ENCODE measurements around the gene MRTO4. TPM values are rescaled to one million over a fixed set of nuclear protein-coding genes. Genes with fewer than 3 reads are reported as not detected.

The MRTO4 gene
- total and polyA plus RNA-seq, 9 of the 15 experiments (the other 6 are each of a cell fraction or from before 2014, with no cell fraction given), result 62.0 to 173 (median 146) TPM

GRCh38 chr1:19205845-19206244 lies 45.8 kb upstream of the MRTO4 start:
- Histone ChIP-seq H4K20me1 (replicated peaks; ENCODE audit: control insufficient read depth, insufficient read depth, low read length) (peaks cover 49% of the 10 kb centered on the region), H3K27ac (ENCODE audit: extremely low read depth, low read depth, low read length) (peak overlapping the region; percentile 51), H3K9me1 (ENCODE audit: control insufficient read depth, insufficient read depth, low read length) (peaks cover 10% of the 10 kb centered on the region), H3K79me2 (ENCODE audit: control insufficient read depth, insufficient read depth, low read length) (peaks cover 100% of the 10 kb centered on the region), H3K9me3 (replicated peaks; ENCODE audit: control insufficient read depth, insufficient read depth, low read depth, low read length) (no peaks in the 10 kb centered on the region), H3K27me3 (ENCODE audit: control insufficient read depth in 2 of 2, insufficient read depth in 2 of 2, low read length in 2 of 2) (no peaks in the 10 kb centered on the region), H3K4me2 (ENCODE audit: insufficient read depth, low read length) (peak overlapping the region; percentile 58), H2AFZ (ENCODE audit: low read depth, low read length) (no peak overlapping the region), H3K36me3 (ENCODE audit: control insufficient read depth, insufficient read depth, low read length) (peaks cover 54% of the 10 kb centered on the region), H3K4me3 (no peak overlapping the region), H3K4me1 (replicated peaks in 1 of 2; ENCODE audit: control insufficient read depth in 2 of 2, insufficient read depth in 2 of 2, low read length in 2 of 2) (peaks cover 23 to 38% of the 10 kb centered on the region in 2 experiments), H3K9ac (ENCODE audit: insufficient read depth in 1 of 2, low read depth in 2 of 2, low read length in 2 of 2) (peak overlapping the region in 1 of 2 experiments; percentile 11; a peak in 1 of 4 replicates)
- BruUV-seq (replicated peaks), result no TSS peak
- FAIRE-seq (no peak), ATAC-seq (no peak), DNase-seq (ENCODE audit: extremely low read depth in 1 of 4, low spot score in 3 of 4) (peak in 1 of 4 experiments; percentile 30)
- intact Hi-C loops (cut with micrococcal nuclease), result no loop called here
- in situ Hi-C loops (cut with MboI), result no loop called here
- CTCF ChIA-PET (ENCODE audit: low intra/inter-chr PET ratio), result no interaction called here
- WGBS (ENCODE audit: insufficient coverage, low coverage, missing lambda C conversion rate), result 7% methylated on average over 5 of the region's 5 CpGs
- TF ChIP-seq, protein P1, sequence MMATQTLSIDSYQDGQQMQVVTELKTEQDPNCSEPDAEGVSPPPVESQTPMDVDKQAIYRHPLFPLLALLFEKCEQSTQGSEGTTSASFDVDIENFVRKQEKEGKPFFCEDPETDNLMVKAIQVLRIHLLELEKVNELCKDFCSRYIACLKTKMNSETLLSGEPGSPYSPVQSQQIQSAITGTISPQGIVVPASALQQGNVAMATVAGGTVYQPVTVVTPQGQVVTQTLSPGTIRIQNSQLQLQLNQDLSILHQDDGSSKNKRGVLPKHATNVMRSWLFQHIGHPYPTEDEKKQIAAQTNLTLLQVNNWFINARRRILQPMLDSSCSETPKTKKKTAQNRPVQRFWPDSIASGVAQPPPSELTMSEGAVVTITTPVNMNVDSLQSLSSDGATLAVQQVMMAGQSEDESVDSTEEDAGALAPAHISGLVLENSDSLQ (IDR thresholded peaks at IDR 0.05), result peak; percentile 42; the same call in 1 of the 2 replicates
- TF ChIP-seq ZBTB8A (IDR thresholded peaks at IDR 0.05; ENCODE audit: partially characterized antibody) (no peak), ARID1B (IDR thresholded peaks at IDR 0.05) (0 out of 2 replicates have a peak, but pooled peaks have one; percentile 17), CBFA2T3 (IDR thresholded peaks at IDR 0.05) (peak; percentile 60; the same call in 1 of the 2 replicates), MED1 (CRISPR knock-in tag; IDR thresholded peaks at IDR 0.05; ENCODE audit: borderline replicate concordance) (no peak), CBFA2T2 (conservative IDR thresholded peaks at IDR 0.05) (peak; percentile 32), SMARCA4 (IDR thresholded peaks at IDR 0.05) (no peak), ETV5 (CRISPR knock-in tag; IDR thresholded peaks at IDR 0.05; ENCODE audit: low read depth) (no peak), ADNP (tag; IDR thresholded peaks at IDR 0.05) (no peak)
- TF ChIP-seq, protein P2, sequence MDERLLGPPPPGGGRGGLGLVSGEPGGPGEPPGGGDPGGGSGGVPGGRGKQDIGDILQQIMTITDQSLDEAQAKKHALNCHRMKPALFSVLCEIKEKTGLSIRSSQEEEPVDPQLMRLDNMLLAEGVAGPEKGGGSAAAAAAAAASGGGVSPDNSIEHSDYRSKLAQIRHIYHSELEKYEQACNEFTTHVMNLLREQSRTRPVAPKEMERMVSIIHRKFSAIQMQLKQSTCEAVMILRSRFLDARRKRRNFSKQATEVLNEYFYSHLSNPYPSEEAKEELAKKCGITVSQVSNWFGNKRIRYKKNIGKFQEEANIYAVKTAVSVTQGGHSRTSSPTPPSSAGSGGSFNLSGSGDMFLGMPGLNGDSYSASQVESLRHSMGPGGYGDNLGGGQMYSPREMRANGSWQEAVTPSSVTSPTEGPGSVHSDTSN (CRISPR knock-in tag; IDR thresholded peaks at IDR 0.05; ENCODE audit: low read depth), result no peak
- TF ChIP-seq, protein P2 (tag; conservative IDR thresholded peaks at IDR 0.05; ENCODE audit: low read depth), result 0 out of 2 replicates have a peak, but pooled peaks have one; percentile 10
- TF ChIP-seq, protein P3, sequence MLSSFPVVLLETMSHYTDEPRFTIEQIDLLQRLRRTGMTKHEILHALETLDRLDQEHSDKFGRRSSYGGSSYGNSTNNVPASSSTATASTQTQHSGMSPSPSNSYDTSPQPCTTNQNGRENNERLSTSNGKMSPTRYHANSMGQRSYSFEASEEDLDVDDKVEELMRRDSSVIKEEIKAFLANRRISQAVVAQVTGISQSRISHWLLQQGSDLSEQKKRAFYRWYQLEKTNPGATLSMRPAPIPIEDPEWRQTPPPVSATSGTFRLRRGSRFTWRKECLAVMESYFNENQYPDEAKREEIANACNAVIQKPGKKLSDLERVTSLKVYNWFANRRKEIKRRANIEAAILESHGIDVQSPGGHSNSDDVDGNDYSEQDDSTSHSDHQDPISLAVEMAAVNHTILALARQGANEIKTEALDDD (IDR thresholded peaks at IDR 0.05), result peak; percentile 74; the same call in 1 of the 2 replicates
- POLR2A ChIA-PET, result interaction anchor here (0.6 to 2.9 kb wide), 7 partner anchors 8 to 997 kb away, joined by 3 to 19 read pairs (median 5); no protein-coding TSS in a partner anchor

All from K562 (cell line).